ENCODE results near the gene PLLP.

- TF ChIP-seq CTCF (IDR thresholded peaks at IDR 0.05) (no peak), POLR2A (IDR thresholded peaks at IDR 0.05) (no peak)
Observed at GRCh38 chr16:57279780-57280638, 4.5 kb downstream of the PLLP start.
